ENCODE data around the gene MAP2K4. TPM values are rescaled to one million over a fixed set of nuclear protein-coding genes. Genes with fewer than 3 reads are reported as not detected.

MAP2K4 gene
- total RNA-seq, 1 experiment from 2014 or later = 24.4 TPM

DNA sequence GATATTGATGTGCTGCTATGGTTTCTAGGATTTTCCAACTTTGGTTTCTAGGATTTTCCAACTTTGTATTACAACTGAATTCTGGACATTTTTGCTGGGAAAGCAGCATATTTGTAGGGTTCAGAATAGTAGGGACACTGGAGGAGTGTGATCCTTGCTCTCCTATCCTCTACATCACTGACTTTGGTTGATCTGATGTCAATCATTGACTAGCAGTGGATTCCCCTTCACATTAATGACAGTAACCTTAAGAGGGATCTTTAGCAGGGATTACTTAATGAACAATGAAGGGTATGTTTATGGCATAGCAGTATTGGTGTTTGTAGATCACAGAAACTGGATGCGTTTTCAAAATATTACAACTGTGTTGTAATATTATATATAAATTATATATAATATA, 67.4 kb downstream of the MAP2K4 start (continued):
- TF ChIP-seq PRRX2 (CRISPR knock-in tag; IDR thresholded peaks at IDR 0.05) (no peak), E2F1 (CRISPR knock-in tag; IDR thresholded peaks at IDR 0.05) (no peak), NR3C1 (CRISPR knock-in tag; conservative IDR thresholded peaks at IDR 0.05; ENCODE audit: low read depth) (no peak), SMAD4 (CRISPR knock-in tag; IDR thresholded peaks at IDR 0.05) (no peak)
- TF ChIP-seq, protein P1, sequence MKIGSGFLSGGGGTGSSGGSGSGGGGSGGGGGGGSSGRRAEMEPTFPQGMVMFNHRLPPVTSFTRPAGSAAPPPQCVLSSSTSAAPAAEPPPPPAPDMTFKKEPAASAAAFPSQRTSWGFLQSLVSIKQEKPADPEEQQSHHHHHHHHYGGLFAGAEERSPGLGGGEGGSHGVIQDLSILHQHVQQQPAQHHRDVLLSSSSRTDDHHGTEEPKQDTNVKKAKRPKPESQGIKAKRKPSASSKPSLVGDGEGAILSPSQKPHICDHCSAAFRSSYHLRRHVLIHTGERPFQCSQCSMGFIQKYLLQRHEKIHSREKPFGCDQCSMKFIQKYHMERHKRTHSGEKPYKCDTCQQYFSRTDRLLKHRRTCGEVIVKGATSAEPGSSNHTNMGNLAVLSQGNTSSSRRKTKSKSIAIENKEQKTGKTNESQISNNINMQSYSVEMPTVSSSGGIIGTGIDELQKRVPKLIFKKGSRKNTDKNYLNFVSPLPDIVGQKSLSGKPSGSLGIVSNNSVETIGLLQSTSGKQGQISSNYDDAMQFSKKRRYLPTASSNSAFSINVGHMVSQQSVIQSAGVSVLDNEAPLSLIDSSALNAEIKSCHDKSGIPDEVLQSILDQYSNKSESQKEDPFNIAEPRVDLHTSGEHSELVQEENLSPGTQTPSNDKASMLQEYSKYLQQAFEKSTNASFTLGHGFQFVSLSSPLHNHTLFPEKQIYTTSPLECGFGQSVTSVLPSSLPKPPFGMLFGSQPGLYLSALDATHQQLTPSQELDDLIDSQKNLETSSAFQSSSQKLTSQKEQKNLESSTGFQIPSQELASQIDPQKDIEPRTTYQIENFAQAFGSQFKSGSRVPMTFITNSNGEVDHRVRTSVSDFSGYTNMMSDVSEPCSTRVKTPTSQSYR (CRISPR knock-in tag; IDR thresholded peaks at IDR 0.05) = no peak

DNA sequence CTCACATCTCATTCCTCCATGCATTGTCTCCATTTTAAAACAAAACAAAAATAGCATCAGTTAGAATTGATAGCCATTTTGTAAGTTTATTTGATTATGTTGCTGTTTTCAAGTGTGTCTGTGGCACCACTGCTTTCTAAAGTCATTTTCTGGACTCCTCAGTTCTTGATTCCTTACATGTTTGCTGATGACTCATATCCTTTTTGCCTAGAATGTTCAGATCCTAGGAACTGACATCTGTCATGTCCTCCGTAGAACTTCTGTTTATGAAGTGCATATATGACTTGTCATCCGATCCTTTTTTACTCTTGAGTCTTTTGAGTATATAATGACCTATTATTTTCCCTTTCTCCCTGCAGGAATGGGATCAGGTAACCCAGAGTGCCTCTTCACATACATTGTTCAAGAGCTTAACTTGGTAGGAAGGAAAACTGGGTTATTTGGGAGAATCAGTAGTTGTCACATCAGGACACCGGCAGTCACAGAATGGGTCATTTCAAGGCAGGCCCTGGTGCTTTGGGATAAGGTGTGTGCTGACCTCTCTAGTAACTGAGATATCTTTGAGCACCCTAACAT, 69.2 kb downstream of the MAP2K4 start:
- Mint-ChIP-seq H3K4me3 (no peak overlapping the region), H3K27me3 (ENCODE audit: low read depth) (no peaks in the 10 kb centered on the region), H3K27ac (no peak overlapping the region), H3K9me3 (no peaks in the 10 kb centered on the region), H3K36me3 (peaks cover 3% of the 10 kb centered on the region; the same call in 1 of the 2 replicates), H3K4me1 (peaks cover 13% of the 10 kb centered on the region)
- DNase-seq (ENCODE audit: low spot score) (no peak), ATAC-seq (no peak)
- POLR2A ChIA-PET = no interaction called here
- TF ChIP-seq ZBTB21 (CRISPR knock-in tag; IDR thresholded peaks at IDR 0.05; ENCODE audit: borderline replicate concordance) = no peak
- TF ChIP-seq ZNF396 (CRISPR knock-in tag; IDR thresholded peaks at IDR 0.05; ENCODE audit: borderline replicate concordance) = no peak
- no peak for TF ChIP-seq ZMAT4 (CRISPR knock-in tag; IDR thresholded peaks at IDR 0.05)
- no peak for TF ChIP-seq PREB (CRISPR knock-in tag; IDR thresholded peaks at IDR 0.05; ENCODE audit: borderline replicate concordance)
- TF ChIP-seq NFE2L1 (CRISPR knock-in tag; IDR thresholded peaks at IDR 0.05) = no peak
- no peak for TF ChIP-seq AR (CRISPR knock-in tag; IDR thresholded peaks at IDR 0.05)
- no peak for TF ChIP-seq SP1 (CRISPR knock-in tag; conservative IDR thresholded peaks at IDR 0.05)
- TF ChIP-seq ZNF416 (CRISPR knock-in tag; IDR thresholded peaks at IDR 0.05) = no peak
- TF ChIP-seq USF1 (CRISPR knock-in tag; IDR thresholded peaks at IDR 0.05) = no peak
- TF ChIP-seq ZNF425 (CRISPR knock-in tag; conservative IDR thresholded peaks at IDR 0.05) = no peak
- TF ChIP-seq MYBL2 (CRISPR knock-in tag; IDR thresholded peaks at IDR 0.05) = no peak
- no peak for TF ChIP-seq E2F4 (CRISPR knock-in tag; IDR thresholded peaks at IDR 0.05; ENCODE audit: borderline replicate concordance, low read depth)
- TF ChIP-seq ATF3 (CRISPR knock-in tag; conservative IDR thresholded peaks at IDR 0.05) = no peak
- CTCF ChIA-PET = no interaction called here
